DND-41 (cell line): ENCODE measurements around the gene TFEB.

Experiments
- CTCF ChIP-seq: IDR thresholded peaks from 2 replicates; pipeline ENCODE4 v1.5.1; 2012; ENCODE audit warnings: borderline replicate concordance, low read length, moderate library complexity, mild to moderate bottlenecking; ENCODE audit not compliant: poor library complexity, severe bottlenecking; ENCODE audit errors: extremely low read depth
- EZH2 ChIP-seq: IDR thresholded peaks from 3 replicates; pipeline ENCODE4 v1.6.1; 2012; ENCODE audit warnings: borderline replicate concordance, low read depth, mild to moderate bottlenecking, moderate library complexity, low read length, inconsistent platforms; ENCODE audit not compliant: severe bottlenecking

DNA sequence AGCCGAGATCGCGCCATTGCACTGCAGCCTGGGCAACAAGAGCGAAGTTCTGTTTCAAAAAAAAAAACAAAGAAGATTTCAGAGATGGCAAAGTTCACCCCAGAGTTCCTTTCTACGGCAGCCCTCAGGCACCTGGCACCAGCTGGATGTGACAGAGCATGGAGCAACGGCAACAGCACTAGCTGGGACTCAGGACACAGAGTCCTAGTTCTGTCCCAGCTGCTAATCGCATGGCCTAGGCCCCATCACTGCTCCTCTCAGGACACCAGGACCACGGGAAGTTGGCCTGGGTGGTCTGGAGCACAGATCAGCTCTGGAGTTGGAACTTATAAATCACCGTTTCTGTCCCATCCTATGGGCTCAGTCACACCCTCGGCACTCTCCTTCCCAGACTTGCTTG lies 10.7 kb upstream of the TFEB start:
- TF ChIP-seq CTCF, result no peak
- no peak for TF ChIP-seq EZH2
